DMS53 treated with DMSO at 0.1 percent for 48 hours (cell line): ENCODE measurements around the gene FOSL1.
A peak's percentile ranks its signal among the peaks of the same experiment; 100 is the strongest.

ENCODE experiments used
- DNase-seq: peaks from one replicate; lab custom pipeline; 2025; ENCODE audit not compliant: unreplicated experiment; lab: John Stamatoyannopoulos, UW

The FOSL1 gene

DNA sequence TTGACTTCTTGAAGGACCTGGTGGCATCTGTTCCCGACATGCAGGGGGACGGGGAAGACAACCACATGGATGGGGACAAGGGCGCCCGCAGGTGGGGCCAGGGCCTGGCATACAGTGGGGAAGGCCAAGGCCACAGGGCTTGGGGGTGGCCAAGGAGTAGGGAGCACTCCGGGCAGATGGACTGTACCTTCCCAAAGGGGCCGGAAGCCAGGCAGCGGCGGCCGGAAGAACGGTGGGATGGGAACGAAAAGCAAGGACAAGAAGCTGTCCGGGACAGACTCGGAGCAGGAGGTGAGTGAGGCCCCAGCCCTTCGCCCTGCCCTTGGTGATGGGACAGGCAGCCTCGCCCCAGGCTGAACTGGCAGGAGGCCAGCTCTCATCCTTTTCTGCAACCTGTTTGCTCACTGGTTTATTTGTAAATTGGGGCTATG is 20.2 kb upstream of the FOSL1 start:
- no peak for DNase-seq

DNA sequence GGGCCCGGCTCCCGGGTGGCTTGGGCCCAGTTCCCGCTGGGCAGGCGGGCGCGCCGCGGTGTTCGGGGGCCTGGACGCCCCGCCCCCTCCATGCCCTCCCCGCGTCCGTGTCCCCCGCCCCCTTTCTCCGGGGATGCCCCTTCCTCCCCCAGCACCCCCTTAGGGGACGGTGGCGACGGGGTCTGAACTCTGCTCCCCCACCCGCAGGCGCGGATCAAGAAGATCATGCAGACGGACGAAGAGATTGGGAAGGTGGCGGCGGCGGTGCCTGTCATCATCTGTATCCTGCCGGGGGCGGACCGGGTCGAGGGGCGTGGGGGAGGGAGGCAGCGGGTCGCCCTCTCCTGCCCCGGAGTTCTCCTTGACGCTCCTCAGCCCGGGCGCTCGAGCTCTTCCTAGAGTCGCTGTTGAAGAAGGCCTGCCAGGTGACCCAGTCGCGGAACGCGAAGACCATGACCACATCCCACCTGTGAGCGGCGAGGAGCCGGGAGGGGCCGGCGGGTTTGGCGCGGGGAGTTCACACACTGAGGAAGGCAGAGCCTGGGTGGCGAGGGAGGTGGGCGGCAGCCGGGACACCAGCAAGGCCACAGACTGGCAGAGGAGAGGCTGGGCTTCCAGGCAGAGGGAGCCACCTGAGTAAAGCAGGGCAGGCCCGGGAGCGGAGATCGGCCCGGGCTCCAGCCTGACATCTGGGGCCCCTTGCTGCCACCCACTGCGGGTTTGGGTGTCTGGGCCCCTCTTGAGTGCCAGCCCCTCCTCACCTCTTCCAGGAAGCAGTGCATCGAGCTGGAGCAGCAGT is 19.6 kb upstream of the FOSL1 start:
- no peak for DNase-seq

DNA sequence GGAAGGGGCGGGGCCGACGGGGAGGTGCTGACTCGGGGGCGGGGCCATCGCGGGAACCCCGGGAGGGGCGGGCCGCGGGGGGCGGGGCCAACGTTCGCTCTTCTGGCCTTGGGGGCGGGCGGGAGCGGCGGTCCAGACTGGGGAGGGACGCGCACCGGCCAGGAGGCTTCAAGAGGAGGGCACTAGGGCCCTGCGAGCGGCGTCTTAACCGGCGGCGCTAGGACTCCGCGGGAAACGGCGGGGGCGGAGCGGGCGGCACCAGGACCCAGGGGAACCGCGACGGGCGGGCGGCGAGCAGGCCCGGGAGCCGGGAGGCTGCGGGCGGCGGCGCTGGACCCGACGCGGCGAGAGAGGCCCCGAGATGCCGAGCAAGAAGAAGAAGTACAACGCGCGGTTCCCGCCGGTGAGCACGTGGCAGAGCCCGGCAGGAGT is 19.0 kb upstream of the FOSL1 start, which contains the start of gene DRAP1:
TSS of gene DRAP1 (plus strand) at position 286 of the 432 bp plus-strand sequence. CDS start at position 362, 76 bp downstream.
- peak; percentile 95 for DNase-seq

DNA sequence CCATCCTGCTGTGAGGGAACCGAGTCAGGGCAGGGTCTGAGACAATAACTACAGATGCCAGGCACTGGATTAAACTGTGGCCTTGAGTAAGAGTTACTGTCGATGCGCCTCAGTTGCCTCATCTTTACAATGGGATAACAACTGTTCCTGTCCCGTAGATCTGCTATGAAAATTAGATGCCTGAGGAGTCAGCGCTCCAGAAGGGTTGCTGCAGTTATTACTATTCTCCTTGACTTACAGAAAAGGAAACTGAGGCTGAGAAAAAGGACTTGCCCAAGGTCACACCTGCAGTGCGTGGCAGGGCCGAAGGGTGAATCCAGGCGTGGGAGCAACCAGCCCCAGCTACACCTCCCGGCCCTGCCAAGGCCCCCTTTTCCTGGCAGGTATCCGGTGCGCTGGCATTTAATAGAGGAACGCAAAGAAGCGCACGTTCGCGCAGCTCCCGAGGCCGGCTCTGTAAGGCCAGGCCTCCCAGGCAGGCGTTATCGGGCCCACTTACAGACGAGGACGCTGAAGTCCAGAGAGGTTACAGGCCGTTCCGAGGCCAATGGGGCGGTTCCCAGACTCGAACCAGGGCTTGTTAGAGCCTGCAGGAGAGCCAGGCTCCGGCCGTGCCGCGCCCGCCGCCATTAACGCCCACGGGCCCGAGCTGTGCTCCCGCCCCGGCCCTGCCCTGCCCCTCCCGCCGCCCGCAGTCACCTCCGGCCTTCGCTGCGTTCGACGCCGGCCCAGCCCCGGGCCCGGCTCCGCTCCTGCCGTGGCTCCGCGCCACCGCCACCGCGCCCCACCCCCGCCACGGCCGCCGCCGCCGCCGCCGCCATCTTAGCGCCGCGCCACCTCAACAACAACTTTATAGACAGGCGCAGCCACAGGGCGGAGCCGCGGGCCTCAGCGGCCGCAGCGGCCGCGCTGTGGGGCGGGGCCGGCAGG is 18.3 kb upstream of the FOSL1 start, which contains the start of gene C11orf68:
TSS of gene C11orf68 (minus strand) at position 852 of the 930 bp plus-strand sequence. CDS start at position 821, 31 bp downstream.
- peak; percentile 6 for DNase-seq

DNA sequence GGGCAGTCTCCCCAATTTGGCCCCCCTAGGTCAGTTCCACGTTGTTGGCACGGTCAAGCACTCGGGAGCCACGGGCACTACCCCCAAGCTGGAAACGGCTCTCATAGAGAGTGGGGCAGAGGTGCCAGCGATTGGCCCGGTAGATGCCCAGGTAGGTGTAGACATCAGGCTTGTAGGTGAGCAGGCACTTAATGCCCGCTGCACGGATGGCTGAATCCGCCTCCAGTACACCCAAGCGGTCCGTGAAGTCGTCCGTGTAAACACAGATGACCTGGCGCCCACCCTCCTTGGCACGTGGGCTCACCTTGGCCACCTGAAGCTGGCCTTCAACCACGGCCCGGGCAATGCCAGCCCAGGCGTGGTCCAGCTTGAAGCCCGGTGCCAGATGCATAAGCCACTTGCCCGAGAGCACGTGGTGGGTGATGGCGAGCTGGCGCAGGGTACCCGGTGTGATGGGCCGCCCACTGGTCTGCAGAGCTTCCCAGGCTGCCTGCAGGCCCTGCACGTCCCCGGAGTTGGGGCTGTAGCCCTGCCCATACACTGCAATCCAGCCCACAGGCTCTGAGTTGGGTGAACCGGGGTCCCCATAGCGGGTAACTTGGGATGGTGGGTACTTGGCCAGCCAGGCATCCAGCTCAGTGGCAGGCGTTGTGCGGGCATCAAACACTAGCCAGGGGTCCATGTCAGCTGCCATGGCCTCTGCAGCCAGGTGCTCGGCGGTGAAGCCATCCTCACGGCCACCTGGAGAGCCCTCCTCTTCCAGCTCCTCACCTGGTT is 17.4 kb upstream of the FOSL1 start:
- DNase-seq, result no peak

DNA sequence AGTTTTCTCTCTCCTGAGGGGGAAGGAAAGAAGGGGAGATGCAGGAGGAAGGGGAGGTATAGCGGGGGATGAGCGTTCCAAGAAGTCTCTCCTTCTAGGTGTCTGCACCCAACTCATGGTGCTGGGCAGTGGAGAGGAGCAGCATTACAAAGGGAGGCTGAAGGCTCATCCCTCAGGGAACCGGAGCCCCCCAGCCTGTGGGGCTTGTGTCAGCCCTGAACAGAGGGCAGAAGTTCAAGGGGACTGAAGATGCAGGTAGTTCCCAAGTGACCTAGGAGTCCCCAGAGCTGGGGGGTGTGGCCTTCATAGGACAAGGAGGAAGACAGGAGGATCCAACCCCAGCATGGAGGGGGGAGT is 16.9 kb upstream of the FOSL1 start:
- no peak for DNase-seq

DNA sequence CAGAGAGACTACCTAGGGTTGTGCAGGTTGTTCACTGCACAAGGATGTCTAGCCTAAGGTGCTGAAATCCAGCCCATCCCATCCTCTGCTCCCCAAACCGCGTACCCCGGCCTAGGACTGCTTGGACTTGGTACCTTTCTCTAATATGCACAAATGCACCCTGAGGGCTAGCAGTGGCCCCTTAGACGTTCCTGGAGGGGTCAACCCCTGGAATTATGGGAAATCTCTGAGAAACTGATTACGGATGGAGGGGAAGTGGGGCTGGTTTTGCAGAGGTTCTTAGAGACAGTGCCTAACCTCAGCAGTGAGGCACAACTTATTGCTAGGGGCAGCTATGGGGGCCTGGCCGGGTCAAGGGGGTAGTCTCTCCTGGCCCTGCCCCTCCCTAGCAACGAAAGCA is 16.2 kb upstream of the FOSL1 start:
- no peak for DNase-seq

DNA sequence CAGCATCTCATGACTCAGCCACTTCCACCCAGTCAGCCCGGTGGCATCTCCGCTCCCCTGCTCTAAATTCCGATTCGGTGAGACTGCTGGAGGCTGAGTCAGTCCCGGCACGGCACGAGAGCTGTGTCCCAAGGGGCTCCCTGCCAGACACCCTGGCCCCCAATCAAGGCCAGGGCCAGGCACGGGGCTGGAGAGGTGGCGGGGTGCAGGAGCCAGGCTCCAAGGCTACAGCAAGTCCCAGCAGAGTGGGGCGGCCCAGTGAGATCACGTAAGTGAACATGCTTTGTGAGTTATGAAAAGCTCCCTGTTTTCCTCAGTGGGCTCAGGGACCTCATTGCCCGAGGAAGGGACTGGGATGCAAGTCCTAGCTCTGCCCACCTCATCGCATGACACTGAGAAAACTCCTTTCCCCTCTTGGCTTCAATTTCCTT is 15.6 kb upstream of the FOSL1 start:
- DNase-seq, result no peak

DNA sequence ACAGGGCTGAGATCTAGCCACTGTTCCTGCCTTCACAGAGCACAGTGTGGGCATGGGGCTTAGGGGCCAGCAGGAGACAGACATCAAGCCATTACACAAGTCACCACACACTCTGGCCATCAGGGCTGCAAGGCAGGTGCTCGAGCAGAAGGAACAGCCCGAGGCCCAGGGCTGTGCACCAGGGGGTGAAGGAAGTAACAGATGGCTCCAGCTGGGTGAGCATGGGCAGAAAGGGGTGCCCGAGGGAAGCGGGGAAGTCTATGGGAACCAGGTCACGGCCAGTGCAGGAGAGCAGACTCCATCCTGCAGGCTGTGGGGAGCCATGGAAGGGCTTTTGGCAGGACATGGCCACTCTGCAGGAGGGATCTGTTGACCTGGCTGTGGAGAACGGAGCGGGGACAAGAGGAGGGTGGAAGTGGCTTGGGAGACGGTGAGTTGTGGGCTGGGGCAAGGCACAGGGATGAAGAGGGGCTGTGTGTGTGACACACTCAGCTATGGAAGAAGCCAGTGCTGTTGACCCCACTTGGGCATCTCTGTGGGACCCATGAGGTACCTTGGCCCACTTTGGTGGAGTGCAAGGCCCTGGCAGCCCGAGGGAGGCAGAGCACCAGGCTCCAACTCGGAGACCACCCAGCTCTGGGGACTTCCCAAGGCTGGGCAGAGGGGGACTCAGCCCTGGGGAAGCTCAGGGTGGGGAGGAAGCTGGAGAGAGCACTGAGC is 15.1 kb upstream of the FOSL1 start:
- no peak for DNase-seq

DNA sequence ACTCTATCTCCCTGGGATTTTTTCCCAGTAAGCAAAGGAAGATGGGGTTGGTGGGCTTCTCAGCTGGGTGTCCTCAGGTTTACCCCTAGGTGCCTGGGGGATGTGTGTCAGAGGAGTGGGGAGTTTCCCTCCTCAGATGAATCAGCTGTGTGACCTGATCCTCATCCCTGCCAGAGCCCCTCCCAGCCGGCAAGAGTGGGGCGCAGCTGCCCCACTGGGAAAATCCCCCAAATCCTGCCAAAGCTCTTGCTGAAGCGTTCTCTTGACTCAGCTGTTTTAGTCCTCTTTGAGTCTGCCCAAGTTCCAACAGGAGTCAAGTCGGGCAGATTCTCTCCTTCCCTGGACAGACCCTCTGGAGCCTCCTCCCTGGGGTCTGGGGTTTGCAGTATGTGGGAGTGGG is 12.7 kb upstream of the FOSL1 start:
- no peak for DNase-seq

DNA sequence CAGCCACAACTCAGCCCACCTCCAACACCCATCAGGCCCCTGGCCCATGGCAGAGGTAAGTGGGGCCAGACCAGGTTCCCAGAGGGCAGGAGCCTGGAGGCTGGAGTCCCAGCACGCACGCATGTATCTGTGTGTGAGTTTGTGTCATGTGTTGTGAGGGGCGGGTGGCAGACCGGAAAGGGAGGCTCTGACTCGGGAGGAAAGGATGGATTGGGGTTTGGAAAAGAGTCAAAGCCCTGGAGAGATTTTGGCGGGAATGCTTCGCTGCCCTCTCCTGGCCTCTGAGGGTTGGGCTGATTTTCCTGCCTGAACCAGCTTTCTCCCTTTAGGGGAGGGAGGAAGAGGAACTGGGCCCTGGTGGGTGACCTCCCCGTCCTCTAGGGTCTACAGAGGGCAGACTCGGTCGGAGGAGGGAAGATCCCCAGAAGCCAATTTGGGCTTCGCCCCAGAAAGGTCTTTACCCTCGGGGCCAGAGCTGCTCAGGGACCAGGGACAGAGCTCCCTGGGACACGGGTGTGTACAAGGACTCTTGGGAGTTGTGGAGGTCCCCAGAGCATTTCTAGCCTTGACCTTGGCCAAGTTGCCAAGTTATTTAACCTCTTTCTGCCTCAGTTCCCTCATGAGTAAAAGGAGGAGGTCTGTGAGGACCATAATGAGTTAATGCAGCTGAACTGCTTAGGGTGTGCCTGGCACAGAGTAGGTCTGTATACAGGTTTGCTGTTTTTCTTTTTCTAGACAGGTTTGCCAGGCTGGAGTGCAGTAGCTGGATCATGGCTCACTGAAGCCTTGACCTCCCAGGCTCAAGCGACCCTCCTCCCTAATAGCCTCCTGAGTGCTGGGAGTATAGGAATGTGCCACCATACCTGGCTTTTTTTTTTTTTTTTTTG is 11.7 kb upstream of the FOSL1 start:
- DNase-seq, result no peak

DNA sequence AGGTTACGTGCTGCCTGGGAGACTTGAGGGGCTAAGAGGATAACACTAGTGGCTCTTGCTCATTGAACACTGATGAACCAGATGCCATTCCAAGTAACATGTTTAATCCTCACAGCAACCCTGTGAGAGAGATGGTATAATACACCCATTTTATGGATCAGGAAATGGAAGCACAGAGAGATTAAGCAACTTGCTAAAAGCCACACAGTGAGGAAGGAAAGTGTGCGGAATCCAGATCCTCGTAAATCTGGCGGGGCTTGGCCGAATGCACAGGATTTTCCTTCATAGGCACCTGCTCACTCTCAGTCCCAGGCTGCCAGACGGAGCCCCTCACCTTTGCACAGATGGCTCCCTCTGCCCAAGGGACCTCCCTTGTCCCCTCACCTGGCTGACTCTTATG is 7.7 kb upstream of the FOSL1 start:
- DNase-seq, result no peak

DNA sequence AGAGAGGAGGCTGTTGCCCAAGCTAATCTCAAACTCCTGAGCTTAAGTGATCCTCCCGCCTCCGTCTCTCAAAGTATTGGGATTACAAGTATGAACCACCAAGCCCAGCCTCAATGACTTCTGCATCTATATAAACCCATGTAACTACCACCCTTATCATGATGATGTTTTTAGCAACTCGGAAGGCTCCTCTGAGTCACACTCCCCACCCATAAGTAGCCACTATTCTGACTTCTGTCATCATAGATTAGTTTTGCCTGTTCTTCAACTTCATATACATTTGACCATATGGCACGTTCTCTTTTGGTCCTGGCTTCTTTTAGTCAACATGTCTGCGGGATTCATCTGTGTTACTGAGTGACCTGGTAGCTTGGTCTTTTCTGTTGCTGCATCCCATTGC is 6.4 kb upstream of the FOSL1 start:
- no peak for DNase-seq

DNA sequence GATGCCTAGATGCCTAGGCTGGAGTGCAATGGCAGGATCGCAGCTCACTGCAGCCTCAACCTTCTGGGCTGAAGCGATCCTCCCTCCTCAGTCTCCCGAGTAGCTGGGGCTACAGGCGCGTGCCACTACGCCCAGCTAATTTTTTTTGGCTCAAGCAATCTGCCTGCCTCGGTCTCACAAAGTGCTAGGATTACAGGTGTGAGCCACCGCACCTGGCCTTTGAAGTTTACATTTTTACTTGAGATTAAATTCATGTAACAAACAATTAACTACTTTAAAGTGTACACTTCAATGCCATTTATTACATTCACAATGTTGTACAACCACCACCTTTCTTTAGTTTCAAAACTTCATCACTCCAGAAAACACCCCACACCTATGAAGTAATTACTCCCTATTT is 3.5 kb upstream of the FOSL1 start:
- DNase-seq, result no peak

DNA sequence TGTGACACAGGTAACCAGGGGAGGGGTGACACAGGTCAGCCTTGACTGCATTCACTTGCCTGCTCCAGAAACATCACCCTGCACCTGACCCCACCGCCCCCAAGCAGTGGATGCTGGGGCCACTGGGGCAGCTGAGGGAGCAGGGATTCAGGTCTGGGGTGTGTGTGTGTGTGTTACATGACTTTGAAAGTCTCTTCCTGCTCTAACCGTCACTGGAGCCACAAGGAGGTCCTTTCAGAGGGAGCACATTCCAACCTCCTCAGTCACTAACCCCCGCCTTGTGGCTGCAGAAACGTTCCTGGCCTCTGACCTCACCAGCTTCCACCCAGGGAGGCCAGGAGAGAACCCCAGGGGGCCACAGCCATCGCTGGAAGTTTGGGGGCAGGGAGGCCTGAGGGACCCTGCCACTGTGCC is 2.9 kb upstream of the FOSL1 start:
- DNase-seq, result no peak

DNA sequence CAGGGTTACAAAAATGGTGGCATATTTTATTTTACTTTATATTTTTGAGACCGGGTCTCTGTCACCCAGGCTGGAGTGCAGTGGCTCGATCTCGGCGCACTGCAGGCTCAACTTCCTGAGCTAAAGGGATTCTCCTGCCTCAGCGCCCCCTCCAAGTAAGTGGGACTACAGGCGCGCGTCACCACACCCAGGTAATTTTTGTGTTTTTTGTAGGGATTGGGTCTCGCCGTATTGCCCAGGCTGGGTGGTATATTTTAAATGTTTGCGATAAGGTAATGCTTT is 652 bp upstream of the FOSL1 start:
- DNase-seq, result no peak

DNA sequence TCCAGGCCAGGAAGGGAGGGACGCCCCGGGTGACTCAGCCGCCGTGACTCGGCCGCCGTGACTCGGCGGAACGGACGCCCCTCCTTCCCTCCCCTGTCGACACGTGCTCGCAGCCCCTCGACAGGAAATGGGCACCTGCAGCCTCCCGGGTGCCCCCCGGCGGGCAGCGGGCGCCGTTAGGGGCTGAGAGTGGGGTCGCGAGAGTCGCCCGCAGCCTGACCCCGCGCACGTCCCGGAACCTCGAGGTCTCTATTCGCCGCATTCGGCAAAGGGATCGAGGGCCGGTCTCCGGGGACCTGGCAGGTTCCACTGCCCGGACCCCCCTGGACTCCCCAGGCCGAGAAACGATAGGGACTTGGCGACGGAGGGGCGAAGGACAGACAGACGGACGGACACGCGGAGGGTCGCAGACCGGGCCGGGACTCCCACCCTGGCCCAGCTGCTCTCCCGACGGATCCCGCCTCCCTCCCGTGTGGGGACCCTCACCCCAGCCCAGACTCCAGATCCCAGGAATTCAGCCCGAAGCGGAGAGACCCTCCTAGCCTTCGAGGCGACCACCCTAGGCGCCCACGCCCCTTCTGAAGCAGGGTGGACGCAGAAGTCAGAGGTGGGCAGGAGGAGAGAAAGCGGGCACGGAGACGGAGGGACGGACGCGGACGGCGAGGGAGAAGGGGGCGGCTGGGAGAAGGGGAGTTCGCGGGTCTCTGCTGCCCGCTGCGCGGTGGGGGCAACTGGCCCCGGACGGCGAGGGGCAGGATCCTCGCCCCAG is 648 bp downstream of the FOSL1 start:
- DNase-seq, result peak; percentile 34

DNA sequence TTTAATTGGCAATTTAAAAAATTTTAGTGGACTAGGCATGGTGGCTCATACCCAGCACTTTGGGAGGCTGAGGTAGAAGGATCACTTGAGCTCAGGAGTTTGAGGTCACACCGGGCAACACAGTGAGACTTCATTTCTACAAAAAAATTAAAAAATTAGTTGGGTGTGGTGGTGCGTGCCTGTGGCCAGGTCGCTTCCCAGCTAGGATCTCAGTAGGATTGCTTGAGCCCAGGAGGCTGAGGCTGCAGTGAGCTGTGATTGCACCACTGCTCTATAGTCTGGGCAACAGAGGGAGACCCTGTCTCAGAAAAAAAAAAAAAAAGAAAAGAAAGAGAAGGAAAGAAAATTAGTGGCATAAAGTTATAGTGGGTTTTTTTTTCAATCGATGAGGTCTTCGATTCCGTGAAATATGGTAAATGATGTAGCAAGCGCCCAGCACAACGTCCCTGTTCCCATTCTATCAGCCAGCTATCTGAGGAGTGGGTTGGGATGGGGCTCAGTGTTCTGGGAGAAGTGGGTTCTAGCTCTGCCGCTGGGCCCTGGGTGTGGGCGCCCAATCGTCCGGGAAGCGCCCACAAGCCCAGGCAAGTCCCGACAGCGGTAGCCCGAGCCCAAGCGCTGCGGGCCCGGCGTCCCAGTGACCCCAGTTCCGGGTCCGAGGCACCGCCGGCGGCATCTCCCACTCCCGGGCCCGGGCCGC is 1.4 kb downstream of the FOSL1 start:
- no peak for DNase-seq
